ENCODE measurements around the gene EI24. TPM values are rescaled to one million over a fixed set of nuclear protein-coding genes. Genes with fewer than 3 reads are reported as not detected.
"Not testable (repeated sequence)": the region's sequence is repeated elsewhere in the genome, so short reads cannot be mapped to it uniquely, and the experiment has no call there.

The EI24 gene
- total and polyA plus RNA-seq, 2 of the 4 experiments (the other 2 are of a cell fraction) = 89.7 to 95.9 TPM

- H3K4me1 ChIP-seq (ENCODE audit: control insufficient read depth, insufficient read depth, low read length); H3K4me3 ChIP-seq (ENCODE audit: insufficient read depth, low read depth, low read length); H3K36me3 ChIP-seq (ENCODE audit: control insufficient read depth, insufficient read depth, low read length); H3K79me1 ChIP-seq (ENCODE audit: low read depth in 1 of 2, low read length in 2 of 2); H3K4ac ChIP-seq (ENCODE audit: low read depth, low read length); CTCF ChIA-PET; H3K9me3 ChIP-seq (ENCODE audit: control insufficient read depth, insufficient read depth, low read length); H2BK15ac ChIP-seq (ENCODE audit: low read depth, low read length); H3K27me3 ChIP-seq (ENCODE audit: control insufficient read depth, insufficient read depth, low read length); DNase-seq; BruUV-seq (replicated peaks); H3K27ac ChIP-seq (ENCODE audit: insufficient read depth, low read length); H3K9ac ChIP-seq (ENCODE audit: low read depth, low read length); intact Hi-C loops (cut with micrococcal nuclease); H2AK5ac ChIP-seq (ENCODE audit: low read depth, low read length); ATAC-seq (ENCODE audit: low read depth); in situ Hi-C loops (cut with MboI; ENCODE audit: low sequenced_read_pairs); H3K18ac ChIP-seq (ENCODE audit: low read depth, low read length); H4K20me1 ChIP-seq (ENCODE audit: insufficient read depth, low read length); dilution Hi-C loops (cut with HindIII; ENCODE audit: low sequenced_read_pairs, unreplicated experiment); POLR2A ChIA-PET (ENCODE audit: unreplicated experiment); H3K14ac ChIP-seq (replicated peaks; ENCODE audit: low read depth, low read length); H3K9me1 ChIP-seq (ENCODE audit: insufficient read depth, low read length); H2BK20ac ChIP-seq (ENCODE audit: low read depth, low read length); H3K56ac ChIP-seq (ENCODE audit: extremely low read depth, insufficient read depth, low read length); H2AK9ac ChIP-seq (replicated peaks; ENCODE audit: low read depth, low read length, poor library complexity); H4K5ac ChIP-seq (ENCODE audit: low read depth, low read length); H4K8ac ChIP-seq (ENCODE audit: low read depth in 2 of 2, low read length in 2 of 2); H2AFZ ChIP-seq (replicated peaks; ENCODE audit: low read length, poor library complexity); H2BK5ac ChIP-seq (ENCODE audit: low read depth, low read length, poor library complexity, severe bottlenecking); H2BK120ac ChIP-seq (ENCODE audit: low read depth, low read length); H3K4me2 ChIP-seq (ENCODE audit: low read depth, low read length); H3K23ac ChIP-seq (ENCODE audit: low read depth, low read length); H4K91ac ChIP-seq (ENCODE audit: insufficient read depth, low read depth, low read length): not testable (repeated sequence)
- WGBS, 2 experiments (ENCODE audit: extremely low coverage in 2 of 2, insufficient read length in 1 of 2) = no CpG with 5 or more reads among the region's 19 CpGs
These were observed 32.4 kb upstream of the EI24 start for GRCh38 chr11:125536834-125537233.

All from IMR-90 (cell line).